H9 (cell line): ENCODE results near the gene WBP2. TPM values are rescaled to one million over a fixed set of nuclear protein-coding genes. Genes with fewer than 3 reads are reported as not detected.

Experiments used
- DNase-seq: peaks from one replicate; pipeline ENCODE4 v3.0.0-alpha.2; 2017
- H2AFZ ChIP-seq: one replicate; pipeline ENCODE4 v1.6.1; 2013; ENCODE audit warnings: mild to moderate bottlenecking, low read length, control low read depth, moderate library complexity
- H2AK5ac ChIP-seq: 2 replicates; pipeline ENCODE4 v1.6.1; 2013; ENCODE audit warnings: low read length, control low read depth, mixed read lengths; ENCODE audit not compliant: insufficient read length
- H2BK120ac ChIP-seq: one replicate; pipeline ENCODE4 v1.6.1; 2013; ENCODE audit warnings: low read depth, mild to moderate bottlenecking, low read length, control low read depth, inconsistent platforms; ENCODE audit not compliant: poor library complexity, severe bottlenecking
- H2BK12ac ChIP-seq: 2 replicates; pipeline ENCODE4 v1.6.1; 2013; ENCODE audit warnings: low read length, control low read depth, mixed read lengths, low read depth; ENCODE audit not compliant: insufficient read length
- H2BK15ac ChIP-seq: 2 replicates; pipeline ENCODE4 v1.6.1; 2013; ENCODE audit warnings: low read depth, low read length, control low read depth
- H2BK20ac ChIP-seq: one replicate; pipeline ENCODE4 v1.6.1; 2013; ENCODE audit warnings: low read depth, mild to moderate bottlenecking, low read length, control low read depth, inconsistent platforms; ENCODE audit not compliant: poor library complexity, severe bottlenecking
- H2BK5ac ChIP-seq: 2 replicates; pipeline ENCODE4 v1.6.1; 2013; ENCODE audit warnings: low read length, control low read depth, mixed read lengths; ENCODE audit not compliant: insufficient read length
- H3K14ac ChIP-seq: 2 replicates; pipeline ENCODE4 v1.6.1; 2013; ENCODE audit warnings: low read length, control low read depth; ENCODE audit not compliant: insufficient read depth
- H3K18ac ChIP-seq: 2 replicates; pipeline ENCODE4 v1.6.1; 2013; ENCODE audit warnings: low read depth, mild to moderate bottlenecking, mixed read lengths, low read length, control low read depth; ENCODE audit not compliant: insufficient read length
- H3K23ac ChIP-seq: 2 replicates; pipeline ENCODE4 v1.6.1; 2013; ENCODE audit warnings: low read length, control low read depth, mixed read lengths, low read depth; ENCODE audit not compliant: insufficient read length
- H3K23me2 ChIP-seq: 2 replicates; pipeline ENCODE4 v1.6.1; 2013; ENCODE audit warnings: low read depth, mild to moderate bottlenecking, mixed read lengths, low read length, control low read depth; ENCODE audit not compliant: insufficient read length, poor library complexity, severe bottlenecking
- H3K27ac ChIP-seq: 2 replicates; pipeline ENCODE4 v1.5.1; 2013; ENCODE audit warnings: low read length, control low read depth, mixed read lengths, low read depth; ENCODE audit not compliant: insufficient read length
- H3K27me3 ChIP-seq: 2 replicates; pipeline ENCODE4 v1.6.1; 2013; ENCODE audit warnings: low read length, control low read depth, inconsistent platforms; ENCODE audit not compliant: insufficient read depth
- H3K4ac ChIP-seq: 2 replicates; pipeline ENCODE4 v1.6.1; 2013; ENCODE audit warnings: low read depth, mild to moderate bottlenecking, control low read depth, inconsistent platforms, low read length, moderate library complexity
- H3K4me1 ChIP-seq: 2 replicates; pipeline ENCODE4 v1.6.1; 2013; ENCODE audit warnings: low read length, control low read depth, inconsistent platforms; ENCODE audit not compliant: insufficient read depth
- H3K4me2 ChIP-seq: 2 replicates; pipeline ENCODE4 v1.6.1; 2013; ENCODE audit warnings: low read length, control low read depth, mixed read lengths; ENCODE audit not compliant: insufficient read length, insufficient read depth
- H3K56ac ChIP-seq: 2 replicates; pipeline ENCODE4 v1.6.1; 2013; ENCODE audit warnings: low read depth, mild to moderate bottlenecking, mixed read lengths, low read length, control low read depth; ENCODE audit not compliant: insufficient read length
- H3K79me1 ChIP-seq: 2 replicates; pipeline ENCODE4 v1.6.1; 2013; ENCODE audit warnings: low read depth, mild to moderate bottlenecking, moderate library complexity, low read length, control low read depth, inconsistent platforms; ENCODE audit not compliant: insufficient read depth, poor library complexity, severe bottlenecking
- H3K79me2 ChIP-seq: 2 replicates; pipeline ENCODE4 v1.6.1; 2013; ENCODE audit warnings: low read length, control low read depth, inconsistent platforms; ENCODE audit not compliant: insufficient read depth
- H3K9ac ChIP-seq: 2 replicates; pipeline ENCODE4 v1.6.1; 2013; ENCODE audit warnings: low read length, control low read depth, mixed read lengths; ENCODE audit not compliant: insufficient read length; ENCODE audit errors: extremely low read depth
- H3K9me3 ChIP-seq: one replicate; pipeline ENCODE4 v1.6.1; 2013; ENCODE audit warnings: low read depth, low read length, inconsistent platforms; ENCODE audit not compliant: control insufficient read depth
- H3T11ph ChIP-seq: one replicate; pipeline ENCODE4 v1.6.1; 2013; ENCODE audit warnings: mild to moderate bottlenecking, low read length, control low read depth, inconsistent platforms
- H4K20me1 ChIP-seq: one replicate; pipeline ENCODE4 v1.6.1; 2013; ENCODE audit not compliant: control insufficient read depth, insufficient read length, insufficient read depth
- H4K5ac ChIP-seq: 2 replicates; pipeline ENCODE4 v1.6.1; 2013; ENCODE audit warnings: low read depth, mild to moderate bottlenecking, mixed read lengths, low read length, control low read depth; ENCODE audit not compliant: insufficient read length
- H4K8ac ChIP-seq: replicated peaks from 2 replicates; pipeline ENCODE4 v1.6.1; 2013; ENCODE audit warnings: low read length, control low read depth, mixed read lengths, low read depth; ENCODE audit not compliant: insufficient read length
- H4K91ac ChIP-seq: 2 replicates; pipeline ENCODE4 v1.6.1; 2013; ENCODE audit warnings: low read depth, mild to moderate bottlenecking, moderate library complexity, mixed read lengths, low read length, control low read depth; ENCODE audit not compliant: insufficient read length
- H3K27ac Mint-ChIP-seq, 3 experiments: 2 replicates in 2 of 3; 3 replicates in 1 of 3; pipeline ENCODE4 v1.8.0; 2020 to 2021; ENCODE audit warnings: mixed read lengths in 3 of 3, mild to moderate bottlenecking in 1 of 3, moderate library complexity in 1 of 3
- H3K27me3 Mint-ChIP-seq: 2 replicates; pipeline ENCODE4 v1.8.0; 2021; ENCODE audit warnings: low read depth, mild to moderate bottlenecking, moderate library complexity, mixed read lengths
- H3K36me3 Mint-ChIP-seq, 3 experiments: 2 replicates in 2 of 3; 3 replicates in 1 of 3; pipeline ENCODE4 v1.8.0; 2020 to 2021; ENCODE audit warnings: low read depth in 3 of 3, mixed read lengths in 3 of 3; ENCODE audit not compliant: insufficient read depth in 1 of 3
- H3K4me1 Mint-ChIP-seq, 2 experiments: 2 replicates each; pipeline ENCODE4 v1.8.0; 2020; ENCODE audit warnings: mixed read lengths in 2 of 2
- H3K4me3 Mint-ChIP-seq, 2 experiments: 2 replicates in 1 of 2; 3 replicates in 1 of 2; pipeline ENCODE4 v1.8.0; 2020 to 2021; ENCODE audit warnings: mild to moderate bottlenecking in 2 of 2, mixed read lengths in 2 of 2, moderate library complexity in 1 of 2
- H3K9me3 Mint-ChIP-seq, 2 experiments: 2 replicates in 1 of 2; 3 replicates in 1 of 2; pipeline ENCODE4 v1.8.0; 2020; ENCODE audit warnings: mild to moderate bottlenecking in 2 of 2, mixed read lengths in 2 of 2, moderate library complexity in 1 of 2
- WGBS: extraction: QIAGEN DNeasy Blood & Tissue Kit; methylation state at CpG from one replicate; pipeline ENCODE4 v1.1.7; 2013; ENCODE audit warnings: missing lambda C conversion rate, low lambda C conversion rate, mixed read lengths; ENCODE audit not compliant: insufficient read length; ENCODE audit errors: extremely low coverage; 5-methylcytosine and 5-hydroxymethylcytosine counted together
- total RNA-seq: library from RNA; stranded (reverse); gene quantifications from 2 replicates; pipeline ENCODE4 v1.2.1, GENCODE V29; 2021
- TF ChIP-seq, protein P1 (sequence below): fragments of 200-600 bp; sonication (generic); conservative IDR thresholded peaks from 3 replicates; pipeline ENCODE4 v1.8.0; 2021; ENCODE audit warnings: antibody characterized with exemption, mild to moderate bottlenecking

Gene WBP2
- total RNA-seq, 1 experiment from 2014 or later: 63.2 TPM

DNA sequence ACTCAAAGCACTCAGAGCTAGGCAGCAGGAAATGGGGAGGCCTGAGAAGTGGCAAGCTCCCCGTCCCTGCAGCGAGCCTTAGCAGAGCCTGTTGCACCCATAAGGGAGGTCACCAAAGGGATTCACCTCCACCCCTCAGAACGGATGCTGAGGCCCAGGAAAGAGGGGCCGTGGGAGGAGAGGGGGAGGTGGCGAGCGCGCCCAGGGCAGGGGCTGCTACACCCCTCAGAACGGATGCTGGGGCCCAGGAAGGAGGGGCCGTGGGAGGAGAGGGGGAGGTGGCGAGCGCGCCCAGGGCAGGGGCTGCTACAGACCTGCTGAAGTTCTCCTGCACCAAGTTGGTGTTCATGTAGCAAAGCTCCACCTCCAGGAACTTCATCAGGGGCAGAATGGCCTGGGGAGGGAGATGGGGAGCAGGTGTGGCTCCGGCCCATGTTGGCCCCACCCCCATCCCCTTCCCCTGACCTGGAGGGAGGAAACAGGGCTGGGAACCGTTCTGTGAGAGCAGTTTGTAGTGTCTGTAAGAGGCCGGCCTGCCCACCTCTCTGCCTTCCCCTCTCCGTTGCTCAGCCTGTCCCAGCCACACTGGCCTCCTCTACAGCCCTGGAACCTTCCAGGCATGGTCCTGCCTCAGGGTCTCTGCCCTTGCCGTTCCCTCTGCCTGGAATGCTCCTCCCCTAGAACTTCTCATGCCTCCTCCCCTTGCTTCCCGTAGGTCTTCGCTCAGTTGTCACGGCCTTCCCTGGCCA is 22.3 kb downstream of the WBP2 start:
- Histone ChIP-seq H2BK12ac (no peak overlapping the region), H3K4me1 (peaks cover 5% of the 10 kb centered on the region; the same call in 1 of the 2 replicates), H2BK5ac (no peak overlapping the region), H2AK5ac (no peak overlapping the region), H3T11ph (no peak overlapping the region), H4K20me1 (no peaks in the 10 kb centered on the region), H3K4ac (no peak overlapping the region), H2BK20ac (no peak overlapping the region), H3K14ac (no peak overlapping the region), H3K79me1 (no peaks in the 10 kb centered on the region), H2BK15ac (no peak overlapping the region), H3K56ac (no peak overlapping the region), H4K91ac (no peak overlapping the region), H3K23ac (no peak overlapping the region), H3K79me2 (no peaks in the 10 kb centered on the region), H3K18ac (peak overlapping the region; percentile 9), H3K27ac (no peak overlapping the region), H2BK120ac (no peak overlapping the region), H3K4me2 (peak overlapping the region; percentile 43), H3K23me2 (no peaks in the 10 kb centered on the region), H3K9ac (no peak overlapping the region), H3K9me3 (no peaks in the 10 kb centered on the region), H4K8ac (no peak overlapping the region), H3K27me3 (no peaks in the 10 kb centered on the region), H2AFZ (no peak overlapping the region), H4K5ac (no peak overlapping the region)
- WGBS: no CpG with 5 or more reads among the region's 20 CpGs
- Mint-ChIP-seq H3K4me1 (peaks cover 23 to 41% of the 10 kb centered on the region in 2 experiments), H3K27me3 (no peaks in the 10 kb centered on the region), H3K4me3 (peak overlapping the region; percentile 42 to 74), H3K27ac (peak overlapping the region; percentile 89 to 94 (median 94)), H3K9me3 (no peaks in the 10 kb centered on the region), H3K36me3 (no peaks in the 10 kb centered on the region)
- peak; percentile 95 for DNase-seq
- TF ChIP-seq, protein P1, sequence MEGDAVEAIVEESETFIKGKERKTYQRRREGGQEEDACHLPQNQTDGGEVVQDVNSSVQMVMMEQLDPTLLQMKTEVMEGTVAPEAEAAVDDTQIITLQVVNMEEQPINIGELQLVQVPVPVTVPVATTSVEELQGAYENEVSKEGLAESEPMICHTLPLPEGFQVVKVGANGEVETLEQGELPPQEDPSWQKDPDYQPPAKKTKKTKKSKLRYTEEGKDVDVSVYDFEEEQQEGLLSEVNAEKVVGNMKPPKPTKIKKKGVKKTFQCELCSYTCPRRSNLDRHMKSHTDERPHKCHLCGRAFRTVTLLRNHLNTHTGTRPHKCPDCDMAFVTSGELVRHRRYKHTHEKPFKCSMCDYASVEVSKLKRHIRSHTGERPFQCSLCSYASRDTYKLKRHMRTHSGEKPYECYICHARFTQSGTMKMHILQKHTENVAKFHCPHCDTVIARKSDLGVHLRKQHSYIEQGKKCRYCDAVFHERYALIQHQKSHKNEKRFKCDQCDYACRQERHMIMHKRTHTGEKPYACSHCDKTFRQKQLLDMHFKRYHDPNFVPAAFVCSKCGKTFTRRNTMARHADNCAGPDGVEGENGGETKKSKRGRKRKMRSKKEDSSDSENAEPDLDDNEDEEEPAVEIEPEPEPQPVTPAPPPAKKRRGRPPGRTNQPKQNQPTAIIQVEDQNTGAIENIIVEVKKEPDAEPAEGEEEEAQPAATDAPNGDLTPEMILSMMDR: no peak
